NCI-H524 (cell line): ENCODE data around the gene PHOSPHO1.
"Not testable (repeated sequence)": the region's sequence is repeated elsewhere in the genome, so short reads cannot be mapped to it uniquely, and the experiment has no call there.

ENCODE experiments used
- DNase-seq, 2 experiments: peaks; one replicate each; lab custom pipeline; 2025; lab: John Stamatoyannopoulos, UW

The PHOSPHO1 gene

GRCh38 chr17:49230636-49231562, at the start of gene PHOSPHO1:
Gene PHOSPHO1 (minus strand): TSS chr17:49230787. CDS start chr17:49226691, 4,096 bp downstream.
- DNase-seq: peak; percentile 76 to 90

GRCh38 chr17:49280061-49280460, 49.5 kb upstream of the PHOSPHO1 start:
- no peak for DNase-seq

- DNase-seq: not testable (repeated sequence)
Measured at GRCh38 chr17:49279263-49280015, 48.9 kb upstream of the PHOSPHO1 start.

- DNase-seq: no peak
Measured at GRCh38 chr17:49278076-49278475, 47.5 kb upstream of the PHOSPHO1 start.

- DNase-seq: no peak
Measured at GRCh38 chr17:49277638-49278037, 47.1 kb upstream of the PHOSPHO1 start.

GRCh38 chr17:49275981-49276380, 45.4 kb upstream of the PHOSPHO1 start:
- not testable (repeated sequence) for DNase-seq

- no peak for DNase-seq
Measured at GRCh38 chr17:49269356-49269755, 38.8 kb upstream of the PHOSPHO1 start.

- DNase-seq: no peak
Measured at GRCh38 chr17:49267912-49268311, 37.3 kb upstream of the PHOSPHO1 start.

GRCh38 chr17:49266233-49266632, 35.6 kb upstream of the PHOSPHO1 start:
- no peak for DNase-seq

GRCh38 chr17:49261540-49261939, 31.0 kb upstream of the PHOSPHO1 start:
- not testable (repeated sequence) for DNase-seq

GRCh38 chr17:49260817-49261291, 30.3 kb upstream of the PHOSPHO1 start:
- DNase-seq: no peak

GRCh38 chr17:49260011-49260816, 29.6 kb upstream of the PHOSPHO1 start:
- peak in 1 of 2 experiments; percentile 44 for DNase-seq

- no peak for DNase-seq
Measured at GRCh38 chr17:49259663-49260010, 29.1 kb upstream of the PHOSPHO1 start.

- DNase-seq: no peak
Measured at GRCh38 chr17:49258394-49258793, 27.8 kb upstream of the PHOSPHO1 start.

- no peak for DNase-seq
Measured at GRCh38 chr17:49255125-49255524, 24.5 kb upstream of the PHOSPHO1 start.

- DNase-seq: peak in 1 of 2 experiments; percentile 25
Measured at GRCh38 chr17:49254066-49254465, 23.5 kb upstream of the PHOSPHO1 start.

- no peak for DNase-seq
Measured at GRCh38 chr17:49252148-49252695, 21.6 kb upstream of the PHOSPHO1 start.

GRCh38 chr17:49249890-49250522, 19.4 kb upstream of the PHOSPHO1 start:
- DNase-seq: no peak

GRCh38 chr17:49249292-49249794, 18.8 kb upstream of the PHOSPHO1 start:
- DNase-seq: no peak

- DNase-seq: no peak
Measured at GRCh38 chr17:49247944-49248343, 17.4 kb upstream of the PHOSPHO1 start.

GRCh38 chr17:49244839-49245238, 14.3 kb upstream of the PHOSPHO1 start:
- DNase-seq: no peak
